Fibroblast of skin of left biceps (primary cell): ENCODE results near the gene TTC9B.

Experiments
- DNase-seq, 2 experiments: peaks; one replicate each; pipeline ENCODE4 v3.0.0-alpha.2; 2013; ENCODE audit warnings: low read depth in 2 of 2

TTC9B gene

DNA sequence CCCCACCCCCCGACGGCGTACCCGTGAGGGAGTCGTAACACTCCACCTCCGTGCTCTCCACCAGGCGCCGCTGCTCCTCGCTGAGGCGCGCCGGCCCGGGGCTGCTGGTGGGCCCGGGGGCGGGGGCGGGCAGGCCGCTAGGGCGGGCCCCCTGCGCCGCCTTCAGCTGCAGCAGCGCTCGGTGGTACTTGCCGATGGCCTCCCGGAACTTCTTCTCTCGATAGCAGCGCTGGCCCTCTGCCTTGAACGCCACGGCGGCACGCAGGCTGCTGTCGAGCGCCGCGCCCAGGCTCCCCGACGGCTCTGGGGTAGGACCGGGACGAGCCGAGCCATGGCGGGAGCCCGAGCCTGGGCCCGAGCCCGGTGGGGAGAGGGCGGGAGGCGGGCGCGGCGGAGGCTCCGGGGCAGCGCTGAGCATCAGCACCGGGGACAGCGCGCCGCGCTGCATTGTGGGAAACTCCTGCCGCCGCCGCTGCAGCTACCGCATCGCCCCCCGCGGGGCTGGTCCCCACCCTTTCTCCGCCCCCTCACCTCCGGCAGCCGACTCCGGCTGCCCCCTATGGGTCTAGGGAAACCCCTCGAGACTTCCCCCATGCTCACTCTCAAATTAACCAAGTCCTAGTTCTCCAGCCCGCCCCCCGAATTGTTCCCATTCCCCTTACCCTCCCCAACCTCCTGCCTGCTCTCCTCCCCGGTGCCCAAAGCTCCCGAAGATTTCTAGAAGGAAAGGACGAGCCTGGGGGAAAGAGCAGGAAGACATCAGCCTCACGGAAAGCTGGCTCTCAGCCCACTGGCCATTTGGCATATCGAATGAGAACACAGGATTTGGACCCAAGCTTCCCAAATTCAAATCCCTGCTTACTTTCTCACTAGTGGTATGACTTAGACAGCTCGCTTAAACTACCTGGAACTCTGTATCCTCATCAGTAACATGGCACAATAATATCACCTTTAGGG, at the start of gene TTC9B:
Gene TTC9B, minus strand, starts transcription at position 451 of the 957 bp plus-strand sequence. Its CDS starts 3 bp downstream, at position 448.
- DNase-seq, result no peak

DNA sequence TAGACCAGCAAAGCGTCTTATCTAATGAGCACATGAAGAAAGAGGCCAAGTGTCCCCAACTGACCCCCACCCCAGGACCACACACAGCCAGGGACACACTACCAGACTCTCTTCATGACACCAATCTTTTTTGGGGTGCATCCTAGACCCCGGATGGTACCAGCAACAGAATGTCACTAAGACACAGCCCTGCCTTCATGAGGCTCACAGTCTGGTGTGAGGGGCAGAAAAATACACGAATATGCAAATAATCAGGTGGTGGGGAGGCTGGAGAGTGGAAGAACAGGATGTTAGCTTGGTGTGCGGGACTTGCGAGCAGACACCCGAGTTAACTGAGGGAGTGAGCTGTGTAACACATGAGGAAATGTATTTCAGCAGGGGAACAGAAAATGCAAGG, 49.4 kb upstream of the TTC9B start:
- DNase-seq, result no peak

DNA sequence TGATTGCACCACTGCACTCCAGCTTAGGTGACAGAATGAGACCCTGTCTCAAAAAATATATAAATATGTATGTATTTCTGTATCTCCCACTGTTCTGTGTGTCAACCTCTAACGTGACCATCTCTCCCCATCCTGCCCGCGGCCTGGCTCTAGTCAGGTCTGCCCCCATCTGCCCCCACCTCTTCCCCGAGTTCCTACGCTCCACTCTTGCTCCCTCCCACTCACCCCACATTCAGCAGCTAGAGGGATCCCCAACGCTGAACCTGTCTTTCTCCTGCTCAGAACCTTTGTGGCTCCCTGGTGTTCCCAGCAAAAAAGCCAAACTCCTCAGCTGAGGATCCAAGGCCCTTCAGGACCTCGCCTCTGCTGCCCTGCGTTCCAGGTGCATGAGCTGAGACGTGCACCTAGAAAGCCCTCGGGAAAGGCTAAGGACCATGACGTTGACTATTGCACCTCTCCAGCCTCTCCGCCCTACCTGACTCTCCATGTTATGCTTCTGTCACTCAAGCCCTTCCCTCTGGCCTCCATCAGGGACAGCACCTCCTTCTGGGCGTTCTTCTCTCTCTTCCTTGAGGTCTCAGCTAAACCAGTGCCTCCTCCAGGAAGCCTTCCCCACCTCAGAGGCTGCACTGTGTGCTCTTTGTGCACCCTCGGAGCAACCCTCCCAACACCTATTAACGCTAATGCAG, 48.9 kb upstream of the TTC9B start:
- DNase-seq, result no peak

GRCh38 chr19:40266119-40266518, 47.9 kb upstream of the TTC9B start:
- DNase-seq, result no peak

DNA sequence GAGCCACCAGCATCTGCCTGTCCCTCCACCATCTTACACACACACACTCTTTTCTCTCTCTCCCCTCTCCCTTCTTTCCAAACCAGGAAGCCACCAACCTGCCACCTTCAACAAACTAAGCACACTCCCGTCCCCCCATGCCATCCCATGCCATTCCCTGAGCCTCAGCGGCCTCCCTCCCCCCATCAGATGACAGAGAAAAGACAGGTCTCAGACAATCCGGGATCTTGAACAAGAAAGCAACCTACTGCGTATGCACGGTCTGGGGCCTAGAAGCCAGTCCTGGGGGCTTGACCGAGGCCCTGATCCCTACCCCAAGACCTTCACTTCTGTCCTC, 47.5 kb upstream of the TTC9B start:
- DNase-seq, result no peak

DNA sequence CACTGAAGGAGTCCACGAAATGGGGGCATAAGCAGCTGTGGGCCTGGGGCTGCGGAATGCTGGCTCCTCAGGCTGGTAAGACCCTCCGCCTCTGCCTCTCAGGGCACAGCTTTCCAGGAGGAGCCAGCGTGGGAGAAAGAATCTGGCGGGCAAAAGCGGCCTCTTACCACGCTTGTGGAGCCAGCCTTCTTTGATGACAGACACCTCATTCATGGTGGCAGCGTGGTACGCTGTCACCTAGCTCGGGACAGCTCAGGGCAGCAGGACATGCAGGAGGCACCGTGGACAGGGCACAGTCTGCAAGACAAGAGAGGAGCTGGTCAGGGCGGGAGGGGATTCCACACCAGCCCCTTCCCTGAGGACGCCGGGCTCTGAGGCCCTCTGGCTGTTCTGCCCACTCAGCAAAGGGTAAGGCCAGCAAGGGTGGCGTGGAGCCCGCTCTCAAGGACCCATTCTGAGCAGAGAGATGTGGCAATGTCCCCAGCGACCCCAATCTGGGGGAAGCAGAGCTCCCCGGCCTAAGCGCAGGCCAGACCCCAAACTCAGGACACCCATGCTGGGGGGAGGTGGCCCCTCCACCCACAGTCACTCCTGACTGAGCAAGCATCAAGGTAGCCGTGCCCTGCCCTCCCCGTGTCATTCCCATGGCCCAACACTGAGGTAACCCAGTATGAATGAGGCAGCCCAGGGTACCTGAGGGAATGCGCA, 47.0 kb upstream of the TTC9B start:
- DNase-seq, result no peak

- no peak for DNase-seq
These were observed 46.3 kb upstream of the TTC9B start for GRCh38 chr19:40264314-40265054.

- DNase-seq, result no peak
These were observed 45.5 kb upstream of the TTC9B start for GRCh38 chr19:40263440-40264313.

- DNase-seq, result no peak
These were observed 44.2 kb upstream of the TTC9B start for GRCh38 chr19:40262422-40262821.

- no peak for DNase-seq
These were observed 43.4 kb upstream of the TTC9B start for GRCh38 chr19:40261631-40262030.

DNA sequence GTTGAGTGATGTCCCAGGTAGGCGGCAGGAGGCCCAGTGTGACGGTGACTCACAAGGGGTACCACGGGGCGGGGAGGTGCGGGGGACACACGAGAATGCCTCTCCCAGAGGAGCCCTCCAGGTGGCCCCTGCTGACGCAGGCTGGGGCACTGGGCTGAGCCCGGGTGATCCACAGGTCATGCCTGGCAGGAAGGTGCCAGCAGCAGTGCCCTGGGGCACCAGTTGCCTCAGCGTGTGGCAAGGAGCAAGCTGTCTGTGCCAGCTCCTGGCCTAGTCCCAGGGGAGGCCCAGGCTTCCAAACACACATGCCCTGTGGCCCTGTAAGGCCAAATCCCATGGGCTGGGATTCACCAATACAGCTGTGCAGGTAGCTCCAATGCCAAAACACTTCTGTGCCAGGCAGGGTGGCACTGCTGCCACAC, 38.9 kb upstream of the TTC9B start:
- no peak for DNase-seq

DNA sequence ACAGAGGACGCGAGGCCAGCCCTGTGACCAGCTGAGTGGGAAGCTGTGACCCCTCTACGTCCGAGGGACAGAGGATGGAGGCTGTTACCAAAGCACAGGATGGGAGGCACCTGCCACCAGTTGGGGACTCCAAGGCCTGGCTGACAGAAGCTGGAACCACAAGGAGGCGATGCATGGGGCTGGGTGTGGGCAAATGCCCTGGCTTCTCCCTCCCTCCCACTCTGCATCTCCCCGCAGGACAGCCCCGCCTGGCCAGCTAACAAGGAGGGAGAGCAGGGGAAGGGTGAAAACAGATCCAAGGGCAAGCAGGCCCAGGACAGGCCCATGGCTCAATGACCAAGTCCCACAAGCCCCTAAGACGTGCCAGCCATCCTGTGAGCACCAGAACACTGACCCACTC, 38.3 kb upstream of the TTC9B start:
- no peak for DNase-seq

GRCh38 chr19:40255619-40256166, 37.5 kb upstream of the TTC9B start:
- no peak for DNase-seq

GRCh38 chr19:40254714-40255418, 36.7 kb upstream of the TTC9B start:
- no peak for DNase-seq

DNA sequence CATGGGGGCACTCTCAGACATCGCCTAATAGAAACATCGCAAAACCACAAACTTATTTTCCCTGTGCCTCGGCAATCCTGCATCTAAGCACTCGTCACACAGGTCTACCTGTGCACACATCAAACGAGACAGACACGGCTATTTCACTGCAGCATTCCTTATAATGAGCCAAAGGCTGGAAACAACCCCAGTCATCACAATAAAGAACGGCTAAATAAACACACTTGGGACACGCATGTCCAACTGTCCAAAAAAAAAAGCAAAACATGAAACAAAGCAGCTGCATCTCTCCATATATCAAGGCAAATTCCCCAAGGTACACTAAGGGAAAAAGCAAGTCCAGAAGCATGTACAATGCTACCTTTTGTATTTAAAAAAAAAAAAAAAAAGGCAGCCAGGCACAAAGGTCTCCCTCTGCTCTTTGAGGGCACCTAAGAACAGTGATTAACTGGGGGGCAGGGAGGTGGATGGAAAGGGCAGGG, 35.5 kb upstream of the TTC9B start:
- DNase-seq, result no peak

DNA sequence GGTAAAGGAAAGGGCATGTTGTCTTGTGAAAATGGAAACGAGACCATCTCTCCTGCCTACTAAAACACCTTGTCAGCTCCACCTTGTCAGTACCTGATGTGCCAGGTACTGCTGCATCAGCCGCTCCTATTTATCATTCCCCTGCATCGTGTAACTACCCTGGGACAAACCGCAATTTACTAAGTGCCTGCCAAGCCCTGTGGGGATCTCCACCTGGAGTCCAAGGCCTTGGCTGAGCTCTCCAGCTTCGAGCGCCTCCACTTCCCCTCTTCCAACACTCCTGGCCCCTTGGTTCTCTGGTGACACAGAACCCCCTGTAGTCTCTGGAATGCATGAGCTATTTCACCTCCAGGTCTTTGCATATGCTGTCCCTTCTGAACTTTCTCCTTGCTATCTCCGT, 34.2 kb upstream of the TTC9B start:
- no peak for DNase-seq

DNA sequence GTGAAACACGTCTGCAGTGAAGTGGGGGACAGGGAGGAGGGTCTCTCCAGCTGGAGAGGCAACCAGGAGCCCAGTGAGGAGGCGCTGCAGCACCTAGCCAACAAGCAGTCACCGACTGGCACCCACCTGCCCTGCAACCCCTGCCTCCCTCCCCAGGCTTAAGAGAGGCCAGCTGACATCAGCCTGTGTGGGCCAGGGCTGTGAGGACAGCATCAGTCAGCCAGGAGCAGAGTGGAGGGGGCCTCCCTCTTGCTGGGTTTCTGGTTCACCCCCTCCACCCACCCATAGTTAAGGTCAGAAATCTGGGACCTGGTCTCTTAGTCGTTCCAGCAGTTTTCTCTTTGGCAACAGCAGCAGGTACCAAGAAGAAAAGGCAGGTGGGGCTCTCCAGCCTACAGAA, 33.8 kb upstream of the TTC9B start:
- DNase-seq, result no peak

DNA sequence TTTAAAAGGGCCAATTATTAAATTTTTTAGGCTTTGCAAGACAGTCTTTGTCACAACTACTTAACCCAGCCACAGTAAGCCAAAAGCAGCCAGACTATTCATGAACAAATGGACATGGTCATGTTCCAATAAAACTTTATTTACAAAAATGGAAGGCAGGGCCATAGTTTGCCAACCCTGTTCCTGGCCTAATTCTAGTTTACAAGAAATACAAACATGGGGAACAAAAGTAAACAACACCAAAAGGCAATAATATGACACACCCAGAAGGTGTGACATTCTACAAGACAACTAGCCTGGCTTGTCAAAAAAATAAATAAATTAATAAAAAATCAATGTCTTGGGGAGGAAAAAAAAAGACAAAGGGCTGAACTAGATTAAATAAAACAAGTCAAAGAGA, 33.1 kb upstream of the TTC9B start:
- DNase-seq, result no peak

DNA sequence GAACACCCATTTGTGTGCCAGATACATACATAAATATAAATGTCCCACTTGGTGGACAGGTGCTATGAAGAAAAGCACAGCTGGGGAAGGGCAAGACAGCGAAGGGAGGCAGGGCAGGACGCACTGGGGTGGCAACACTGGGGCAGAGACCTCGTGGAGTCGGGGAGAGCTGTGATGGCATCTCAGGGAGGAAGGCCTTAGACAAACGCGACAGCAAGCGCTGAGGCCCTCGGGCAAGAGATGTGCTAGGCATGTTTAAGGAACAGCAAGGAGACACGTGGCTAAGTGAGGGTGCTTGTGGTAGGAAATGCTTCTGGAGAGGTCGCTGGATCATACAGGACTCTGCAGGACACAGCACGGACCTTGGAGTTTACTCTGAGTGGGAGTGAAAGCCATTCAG, 31.6 kb upstream of the TTC9B start:
- DNase-seq, result no peak

DNA sequence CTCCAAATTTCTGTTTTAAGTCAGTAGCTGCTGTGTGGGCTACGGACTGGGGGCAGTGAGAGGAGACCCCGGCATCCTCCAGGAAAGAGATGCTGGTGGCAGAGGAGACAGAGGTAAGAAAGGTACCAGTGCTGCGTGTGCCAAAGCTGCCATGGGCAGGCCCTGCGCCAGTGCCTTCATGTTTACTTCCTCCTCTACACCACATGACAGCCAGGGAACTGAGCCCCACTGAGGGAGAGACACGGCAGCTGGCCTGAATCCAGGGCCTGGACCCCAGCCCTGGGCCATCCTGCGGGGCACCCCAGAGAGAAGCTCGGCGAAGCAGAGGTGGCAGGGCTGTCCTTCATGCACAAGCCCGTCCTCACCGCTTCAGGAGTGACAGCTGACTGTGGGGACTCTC, 31.0 kb upstream of the TTC9B start:
- no peak for DNase-seq
